ENCODE results near the gene DUOXA1.

The DUOXA1 gene

GRCh38 chr15:45130291-45131000 lies 767 bp upstream of the DUOXA1 start:
- DNase-seq: no peak

GRCh38 chr15:45128971-45129639 lies 574 bp downstream of the DUOXA1 start:
- DNase-seq: no peak

GRCh38 chr15:45126535-45127158 lies 3.0 kb downstream of the DUOXA1 start:
- no peak for DNase-seq

- DNase-seq: no peak
Measured at GRCh38 chr15:45123397-45123796, 6.3 kb downstream of the DUOXA1 start.

GRCh38 chr15:45122719-45123118 lies 7.0 kb downstream of the DUOXA1 start:
- no peak for DNase-seq

- no peak for DNase-seq
Measured at GRCh38 chr15:45121706-45122417, 7.8 kb downstream of the DUOXA1 start.

GRCh38 chr15:45121020-45121419 lies 8.7 kb downstream of the DUOXA1 start:
- DNase-seq: no peak

GRCh38 chr15:45120081-45120972 lies 9.4 kb downstream of the DUOXA1 start:
- no peak for DNase-seq

GRCh38 chr15:45118996-45119395 lies 10.7 kb downstream of the DUOXA1 start:
- no peak for DNase-seq

GRCh38 chr15:45118131-45118588 lies 11.5 kb downstream of the DUOXA1 start:
- peak; percentile 42 for DNase-seq

- no peak for DNase-seq
Measured at GRCh38 chr15:45117308-45118130, 12.2 kb downstream of the DUOXA1 start.

- no peak for DNase-seq
Measured at GRCh38 chr15:45116482-45117307, 13.0 kb downstream of the DUOXA1 start.

GRCh38 chr15:45116006-45116481 lies 13.6 kb downstream of the DUOXA1 start:
- DNase-seq: no peak

- no peak for DNase-seq
Measured at GRCh38 chr15:45115312-45115820, 14.3 kb downstream of the DUOXA1 start.

- DNase-seq: no peak
Measured at GRCh38 chr15:45114751-45115085, 15.0 kb downstream of the DUOXA1 start.

- no peak for DNase-seq
Measured at GRCh38 chr15:45114076-45114750, 15.5 kb downstream of the DUOXA1 start, which contains the start of the genes DUOX2 and DUOXA2. Gene DUOX2, minus strand, starts transcription at chr15:45114172. Its CDS starts 761 bp downstream, at chr15:45113411. Gene DUOXA2, plus strand, starts transcription at chr15:45114326. Its CDS starts 280 bp downstream, at chr15:45114606.

- no peak for DNase-seq
Measured at GRCh38 chr15:45113380-45113990, 16.2 kb downstream of the DUOXA1 start.

- no peak for DNase-seq
Measured at GRCh38 chr15:45112591-45113379, 16.9 kb downstream of the DUOXA1 start.

Measured in NCI-H2029 treated with DMSO at 0.1 percent for 48 hours (cell line).